OCI-M1 (cell line): ENCODE data around the gene CD244.
"Not testable (repeated sequence)": the region's sequence is repeated elsewhere in the genome, so short reads cannot be mapped to it uniquely, and the experiment has no call there.

Experiments used
- DNase-seq: peaks from one replicate; lab custom pipeline; 2025; lab: John Stamatoyannopoulos, UW

CD244 gene, protein sequence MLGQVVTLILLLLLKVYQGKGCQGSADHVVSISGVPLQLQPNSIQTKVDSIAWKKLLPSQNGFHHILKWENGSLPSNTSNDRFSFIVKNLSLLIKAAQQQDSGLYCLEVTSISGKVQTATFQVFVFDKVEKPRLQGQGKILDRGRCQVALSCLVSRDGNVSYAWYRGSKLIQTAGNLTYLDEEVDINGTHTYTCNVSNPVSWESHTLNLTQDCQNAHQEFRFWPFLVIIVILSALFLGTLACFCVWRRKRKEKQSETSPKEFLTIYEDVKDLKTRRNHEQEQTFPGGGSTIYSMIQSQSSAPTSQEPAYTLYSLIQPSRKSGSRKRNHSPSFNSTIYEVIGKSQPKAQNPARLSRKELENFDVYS

DNA sequence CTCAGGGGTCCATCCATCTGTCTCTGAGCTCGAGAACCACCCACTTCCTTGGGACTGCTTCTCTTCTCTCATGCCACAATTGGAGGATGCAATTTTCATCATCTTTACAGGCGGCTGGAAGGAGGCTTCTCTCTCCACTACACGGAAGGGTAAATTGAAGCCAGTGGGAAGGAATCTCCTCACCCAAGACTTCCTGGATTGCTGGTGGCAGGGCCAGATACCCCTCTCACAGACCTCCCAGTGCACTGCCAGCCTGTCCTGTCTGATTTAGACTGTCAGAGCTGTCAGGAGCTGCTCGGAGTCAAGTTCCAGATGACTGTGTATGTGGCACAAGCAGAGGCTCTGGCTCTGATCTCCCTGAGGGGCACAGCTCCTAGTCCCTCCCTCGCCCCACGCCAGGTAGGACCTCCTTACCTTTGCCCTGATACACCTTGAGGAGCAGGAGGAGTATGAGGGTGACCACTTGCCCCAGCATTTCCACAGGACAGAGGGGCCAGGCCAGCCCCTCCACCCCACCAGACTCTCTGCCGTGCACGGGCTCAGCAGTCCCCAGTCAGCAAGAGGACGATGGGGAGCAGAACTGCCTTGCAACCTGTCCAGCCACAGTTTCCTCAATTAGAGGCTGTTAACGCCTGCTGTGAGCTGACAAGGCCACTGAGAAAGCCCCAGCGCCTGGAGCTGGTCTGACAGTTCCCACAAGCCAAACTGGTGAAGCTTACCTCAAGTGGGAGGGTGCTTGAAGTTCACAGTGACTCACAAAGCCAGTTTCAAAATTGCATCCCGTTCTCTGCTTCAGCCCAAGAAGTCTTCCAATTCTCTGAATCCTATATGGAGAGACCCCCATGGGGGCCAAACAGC, at the start of gene CD244:
Gene CD244, minus strand, starts transcription at position 685 of the 858 bp plus-strand sequence. Its CDS starts 210 bp downstream, at position 475.
- peak; percentile 86 for DNase-seq

DNA sequence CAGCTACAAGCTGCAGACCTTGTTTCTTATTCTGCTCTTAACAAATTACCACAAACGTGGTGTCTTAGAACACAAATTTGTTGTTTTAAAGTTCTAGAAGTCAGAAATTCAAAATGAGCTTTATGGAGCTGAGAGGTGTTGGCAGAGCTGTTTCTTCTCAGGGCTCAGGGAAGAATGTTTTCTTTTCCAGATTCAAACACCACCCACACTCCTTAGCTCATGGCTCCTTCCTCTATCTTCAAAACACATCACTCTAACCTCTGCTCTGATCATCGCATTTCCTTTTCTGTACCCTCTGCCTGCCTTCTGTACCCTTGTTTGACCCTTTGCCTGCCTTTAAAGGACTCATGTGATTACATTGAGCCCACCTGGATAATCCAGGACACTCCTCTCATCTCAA, 49.2 kb upstream of the CD244 start:
- no peak for DNase-seq

DNA sequence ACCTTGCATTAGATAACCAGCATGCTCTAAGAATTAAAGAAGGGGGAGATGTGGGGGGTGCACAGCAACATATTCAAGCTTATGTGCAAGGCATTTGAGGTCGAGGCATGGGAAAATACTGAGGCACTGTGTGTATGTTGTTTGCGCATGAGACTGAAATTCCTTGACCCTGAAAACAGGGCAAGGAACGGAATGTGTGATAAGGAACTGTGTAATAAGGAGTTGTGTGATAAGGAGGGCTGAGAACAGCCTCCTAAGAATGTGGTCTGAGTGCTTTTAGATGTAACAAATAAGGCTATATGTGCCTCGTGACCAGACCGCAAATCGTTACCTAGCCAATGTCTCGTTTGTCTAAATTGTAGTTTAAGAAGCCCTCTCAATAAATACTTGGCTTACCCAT, 48.8 kb upstream of the CD244 start:
- DNase-seq, result peak; percentile 92

DNA sequence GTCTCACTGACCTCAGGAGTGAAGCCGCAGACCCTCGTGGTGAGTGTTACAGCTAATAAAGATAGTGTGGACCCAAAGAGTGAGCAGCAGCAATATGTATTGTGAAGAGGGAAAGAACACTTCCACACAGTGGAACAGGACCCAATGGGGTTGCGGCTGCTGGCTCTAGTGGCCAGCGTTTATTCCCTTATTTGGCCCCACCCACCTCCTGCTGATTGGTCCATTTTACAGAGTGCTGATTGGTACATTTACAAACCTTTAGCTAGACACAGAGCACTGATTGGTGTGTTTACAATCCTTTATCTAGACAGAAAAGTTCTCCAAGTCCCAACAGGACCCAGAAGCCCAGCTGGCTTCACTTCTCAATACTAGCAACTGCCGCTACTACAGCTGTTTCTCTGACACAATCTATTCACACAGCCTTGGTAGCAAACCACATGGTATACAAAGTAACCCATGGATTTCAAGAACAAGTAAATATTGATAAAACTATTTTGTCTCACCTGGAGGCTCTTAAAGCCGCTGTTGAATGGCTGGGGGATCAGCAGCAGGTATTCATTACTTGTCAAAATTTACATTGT, 47.6 kb upstream of the CD244 start:
- DNase-seq, result no peak

DNA sequence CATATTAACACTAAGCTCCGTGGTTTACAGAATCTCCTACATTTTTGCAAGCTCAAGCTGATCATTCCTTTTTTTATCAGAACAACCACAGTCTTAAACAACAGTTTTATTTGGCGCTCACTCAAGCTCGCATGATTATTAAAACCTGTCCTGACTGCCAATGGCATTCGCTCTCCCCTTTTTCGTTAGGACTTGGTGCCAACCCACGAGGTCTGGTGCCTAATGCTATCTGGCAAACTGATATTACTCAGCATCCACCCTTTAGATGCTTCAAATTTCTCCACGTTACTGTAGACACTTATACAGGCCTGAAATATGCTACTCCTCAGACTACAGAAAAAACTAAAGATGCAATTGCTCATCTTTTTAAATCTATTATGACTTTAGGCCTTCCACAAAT, 45.3 kb upstream of the CD244 start:
- no peak for DNase-seq

DNA sequence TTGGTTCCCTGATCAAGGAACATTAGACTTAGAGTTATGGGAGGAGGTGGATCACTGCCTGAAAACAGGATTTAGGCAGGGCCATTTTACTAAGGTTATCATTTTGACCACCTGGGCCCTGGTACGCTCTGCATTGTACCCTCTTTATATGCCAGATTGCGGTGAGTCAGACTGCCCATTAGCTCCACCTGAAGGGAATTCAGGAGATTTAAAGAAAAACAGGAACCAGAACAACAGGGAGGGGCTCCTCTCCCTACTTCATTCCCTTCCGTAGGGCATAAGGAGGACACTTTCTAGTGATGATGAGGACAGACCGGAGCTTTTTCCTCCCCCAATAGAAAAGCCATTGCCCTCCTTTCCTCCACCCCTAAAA, 42.9 kb upstream of the CD244 start:
- DNase-seq, result no peak

DNA sequence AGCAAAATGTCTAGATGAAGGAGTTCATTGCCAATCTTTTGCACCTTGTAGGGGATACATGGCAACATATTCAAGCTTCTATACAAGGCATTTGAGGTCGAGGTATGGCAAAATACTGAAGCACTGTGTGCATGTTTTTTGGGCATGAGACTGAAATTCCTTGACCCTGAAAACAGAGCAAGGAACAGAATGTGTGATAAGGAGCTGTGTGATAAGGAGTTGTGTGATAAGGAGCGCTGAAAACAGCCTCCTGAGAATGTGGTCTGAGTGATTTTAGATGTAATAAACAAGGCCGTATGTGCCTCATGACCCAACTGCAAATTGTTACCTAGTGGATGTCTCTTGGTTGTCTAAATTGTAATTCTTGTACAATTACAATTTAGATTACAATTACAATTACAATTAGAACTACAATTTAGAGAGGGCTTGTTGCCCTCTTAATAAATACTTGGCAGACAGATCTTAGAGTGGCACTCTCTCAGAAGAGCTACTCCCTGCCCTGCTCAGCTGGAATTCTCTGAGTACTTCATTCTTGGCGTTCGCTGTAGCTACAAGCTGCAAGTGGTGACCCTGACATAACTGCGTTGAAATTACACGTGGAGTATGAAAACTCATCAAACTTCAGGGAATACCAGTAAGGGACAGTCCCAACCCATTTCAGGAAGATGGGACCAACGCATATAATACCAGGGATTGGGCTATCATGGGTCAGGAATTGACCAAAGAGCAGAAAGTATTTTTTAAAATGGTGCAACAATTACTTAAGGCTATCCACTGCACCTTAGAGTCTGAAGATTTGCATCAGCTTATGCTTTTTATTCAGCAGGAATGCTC, 42.3 kb upstream of the CD244 start:
- peak; percentile 20 for DNase-seq

DNA sequence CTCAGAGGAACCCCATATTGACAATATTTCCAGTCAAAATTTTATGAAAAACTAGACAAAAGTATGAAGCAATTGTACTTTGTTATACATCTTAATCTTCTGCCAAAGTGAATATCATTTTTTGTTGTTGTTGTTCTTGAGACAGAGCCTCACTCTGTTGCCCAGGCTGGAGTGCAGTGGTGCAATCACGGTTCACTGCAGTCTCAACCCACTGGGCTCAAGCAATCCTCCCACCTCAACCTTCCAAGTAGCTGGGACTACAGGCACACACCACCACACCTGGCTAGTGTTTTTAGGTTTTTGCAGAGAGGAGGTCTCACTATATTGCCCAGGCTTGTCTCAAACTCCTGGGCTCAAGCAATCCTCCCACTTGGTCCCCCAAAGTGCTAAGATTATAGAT, 39.6 kb upstream of the CD244 start:
- not testable (repeated sequence) for DNase-seq

DNA sequence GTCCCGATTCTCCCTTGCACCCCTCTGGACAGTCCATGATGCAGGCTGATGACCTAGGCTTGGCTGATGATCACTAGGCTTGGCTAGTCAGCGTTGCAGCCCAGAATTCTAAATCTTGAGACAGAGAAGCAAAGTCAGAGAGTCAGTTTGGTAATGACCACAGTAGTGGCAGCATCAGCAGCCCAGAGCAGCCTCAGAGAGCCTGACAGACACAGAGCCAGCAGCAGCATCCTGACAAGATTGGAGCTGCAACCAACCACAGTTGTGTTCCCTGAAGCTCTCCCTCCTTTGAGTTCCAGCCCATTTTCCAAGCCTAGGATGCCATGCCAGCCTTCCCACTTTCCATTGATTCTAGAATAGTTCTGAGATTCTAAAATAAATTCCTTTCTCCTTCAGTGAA, 39.1 kb upstream of the CD244 start:
- DNase-seq, result no peak

DNA sequence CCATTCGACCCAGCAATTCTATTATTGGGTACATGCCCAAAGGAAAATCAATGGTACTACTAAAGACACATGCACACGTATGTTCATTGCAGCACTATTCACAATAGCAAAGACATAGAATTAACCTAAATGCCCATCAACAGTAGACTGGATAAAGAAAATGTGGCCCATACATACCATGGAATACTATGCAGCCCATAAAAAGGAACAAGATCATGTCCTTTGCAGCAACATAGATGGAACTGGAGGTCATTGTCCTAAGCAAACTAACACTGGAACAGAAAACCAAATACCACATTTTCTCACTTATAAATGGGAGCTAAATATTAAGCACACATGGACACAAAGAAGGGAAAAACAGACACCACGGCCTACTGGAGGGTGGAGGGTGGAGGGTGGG, 38.0 kb upstream of the CD244 start:
- not testable (repeated sequence) for DNase-seq

DNA sequence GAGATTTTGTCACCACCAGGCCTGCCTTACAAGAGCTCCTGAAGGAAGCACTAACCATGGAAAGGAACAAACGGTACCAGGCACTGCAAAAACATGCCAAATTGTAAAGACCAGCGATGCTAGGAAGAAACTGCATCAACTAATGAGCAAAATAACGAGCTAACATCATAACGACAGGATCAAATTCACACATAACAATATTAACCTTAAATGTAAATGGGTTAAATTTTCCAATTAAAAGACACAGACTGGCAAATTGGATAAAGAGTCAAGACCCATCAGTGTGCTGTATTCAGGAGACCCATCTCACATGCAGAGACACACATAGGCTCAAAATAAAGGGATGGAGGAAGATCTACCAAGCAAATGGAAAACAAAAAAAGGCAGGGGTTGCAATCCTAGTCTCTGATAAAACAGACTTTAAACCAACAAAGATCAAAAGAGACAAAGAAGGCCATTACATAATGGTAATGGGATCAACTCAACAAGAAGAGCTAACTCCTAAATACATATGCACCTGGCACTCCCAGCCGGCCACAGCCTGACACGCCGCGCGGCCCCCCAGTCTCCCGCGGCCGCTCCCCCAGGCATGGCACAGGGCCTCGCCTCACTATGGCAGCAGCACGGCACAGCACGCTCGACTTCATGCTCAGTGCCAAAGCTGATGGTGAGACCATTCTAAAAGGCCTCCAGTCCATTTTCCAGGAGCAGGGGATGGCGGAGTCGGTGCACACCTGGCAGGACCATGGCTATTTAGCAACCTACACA, 31.9 kb upstream of the CD244 start:
- not testable (repeated sequence) for DNase-seq

DNA sequence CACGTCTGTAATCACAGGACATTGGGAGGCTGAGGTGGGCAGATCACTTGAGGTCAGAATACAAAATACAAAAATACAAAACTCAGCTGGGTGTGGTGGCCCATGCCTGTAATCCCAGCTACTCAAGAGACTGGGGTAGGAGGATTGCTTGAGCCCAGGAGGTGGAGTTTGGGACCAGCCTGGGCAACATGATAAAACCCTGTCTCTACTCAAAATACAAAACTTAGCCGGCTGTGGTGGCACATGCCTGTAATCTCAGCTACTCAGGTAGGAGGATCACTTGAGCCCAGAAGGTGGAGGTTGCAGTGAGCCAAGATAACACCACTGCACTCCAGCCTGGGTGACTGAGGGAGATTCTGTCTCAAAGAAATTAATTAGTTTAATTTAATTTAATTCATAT, 28.8 kb upstream of the CD244 start:
- peak; percentile 35 for DNase-seq

DNA sequence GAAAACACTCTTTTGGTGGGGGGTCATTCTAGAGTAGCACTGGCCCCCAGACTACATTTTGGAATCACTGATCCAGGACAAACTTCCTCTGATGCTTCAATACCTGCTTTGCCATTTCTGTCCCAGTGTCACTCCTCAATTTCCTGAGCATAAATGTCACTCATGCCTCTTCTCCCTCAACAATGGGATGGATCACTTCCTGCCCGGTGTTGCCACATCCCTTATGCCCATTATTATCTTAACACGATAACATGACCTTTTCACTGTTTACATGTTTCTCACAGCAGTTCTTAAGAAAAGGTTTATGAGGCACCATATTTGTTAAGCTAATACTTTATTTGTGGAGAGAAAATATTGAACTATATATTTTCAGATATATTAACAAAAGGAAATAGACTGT, 26.2 kb upstream of the CD244 start:
- no peak for DNase-seq

DNA sequence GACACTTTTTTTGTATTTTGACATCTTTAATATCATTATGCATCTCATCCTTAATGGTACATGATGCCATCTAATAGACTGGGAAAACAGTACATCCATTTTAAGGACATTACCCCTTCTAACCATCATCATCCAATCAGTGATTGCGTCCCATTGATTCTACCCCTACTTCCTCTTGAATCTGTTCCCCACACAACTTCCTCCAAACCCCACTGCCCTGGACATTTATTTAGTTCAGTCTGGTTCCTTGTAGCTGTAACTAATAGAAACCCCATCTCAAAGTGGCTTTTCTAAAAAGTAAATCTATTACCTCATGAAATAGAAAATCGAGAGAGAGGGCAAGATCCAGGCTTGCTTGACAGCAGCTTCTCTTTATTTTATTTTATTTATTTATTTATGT, 24.4 kb upstream of the CD244 start:
- DNase-seq, result no peak

DNA sequence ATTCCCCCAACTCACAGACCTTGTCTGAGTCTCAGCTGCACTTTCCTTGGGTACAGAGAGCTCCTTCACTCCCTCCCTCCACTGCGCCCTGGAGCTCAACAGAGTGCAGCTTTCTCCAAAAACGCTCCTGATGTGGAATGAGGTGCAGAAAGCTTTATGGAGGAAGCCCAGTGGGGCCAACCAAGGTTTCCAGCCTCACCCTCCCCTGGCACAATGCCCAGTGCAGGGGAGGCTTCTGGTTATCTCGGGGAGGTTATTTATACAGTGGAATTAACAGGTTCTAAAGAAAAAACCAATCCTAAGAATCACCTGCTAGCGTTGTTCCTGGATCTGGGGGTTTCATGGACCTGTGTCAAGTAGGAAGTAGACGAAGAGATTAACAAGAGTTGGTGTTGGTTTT, 22.4 kb upstream of the CD244 start, which contains the start of gene ITLN1:
Gene ITLN1, minus strand, starts transcription at position 139 of the 400 bp plus-strand sequence. CDS start 303 bp downstream, outside the sequence.
- DNase-seq, result no peak

DNA sequence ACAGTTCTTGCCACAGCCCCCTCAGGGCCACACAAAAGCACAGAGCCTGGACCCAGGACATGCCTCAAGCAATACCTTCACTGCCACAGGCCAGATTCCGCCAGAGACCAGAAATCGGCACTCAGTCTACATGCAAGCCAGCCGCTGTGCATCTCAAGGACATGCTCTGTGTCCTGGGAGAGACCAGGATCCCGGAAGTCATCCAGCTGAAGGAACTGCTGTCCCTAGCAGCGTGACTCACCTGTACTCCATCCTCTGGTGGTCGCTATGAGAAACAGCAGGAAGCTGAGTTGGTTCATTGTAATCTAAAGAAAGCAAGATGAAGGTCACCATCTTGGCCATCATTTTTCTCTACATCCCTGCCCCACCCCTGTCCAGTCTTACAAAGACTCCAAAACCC, 21.9 kb upstream of the CD244 start:
- DNase-seq, result no peak

DNA sequence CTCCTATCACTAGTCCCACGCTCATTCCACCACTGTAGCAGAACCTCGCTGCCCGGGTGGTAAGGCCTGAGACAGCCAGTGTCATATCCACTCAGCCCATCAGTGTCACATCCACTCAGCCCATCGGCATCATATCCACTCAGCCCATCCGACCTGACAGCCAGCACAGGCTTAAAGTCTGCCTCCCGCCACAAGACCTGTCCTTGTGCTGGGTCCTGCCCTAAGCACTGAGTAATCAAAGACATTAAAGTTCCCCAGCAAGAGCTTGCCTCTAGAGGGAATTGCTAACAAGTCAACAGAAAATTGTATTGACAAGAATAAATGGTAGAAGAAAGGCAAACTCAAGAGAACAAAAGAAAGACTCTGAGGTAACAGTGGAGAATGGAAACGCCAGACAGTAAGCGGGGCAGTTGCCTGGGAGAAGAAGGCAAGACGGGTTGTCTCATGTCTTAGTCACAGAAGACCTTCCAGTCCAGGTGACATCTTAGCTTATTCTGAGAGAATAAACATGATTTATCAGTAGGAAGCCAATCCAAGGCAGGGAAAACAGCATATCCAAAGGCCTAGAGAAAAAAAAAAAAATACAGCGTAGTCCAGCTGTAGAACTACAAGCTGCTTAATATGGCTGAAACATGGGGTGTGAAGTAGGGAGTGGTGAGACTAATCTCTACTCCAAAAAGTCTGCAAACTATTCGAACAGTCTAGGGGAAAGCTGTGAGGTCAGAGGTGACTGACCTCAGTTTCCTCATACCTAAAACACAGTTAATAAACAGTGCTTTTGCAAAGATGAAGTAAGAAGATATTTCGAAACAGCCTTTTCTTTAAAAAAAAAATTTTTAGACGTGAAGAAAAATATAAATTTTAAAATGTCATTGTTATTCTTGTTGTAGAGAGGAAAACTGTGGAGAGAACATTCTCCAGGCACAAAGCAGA, 21.2 kb upstream of the CD244 start:
- DNase-seq, result no peak

DNA sequence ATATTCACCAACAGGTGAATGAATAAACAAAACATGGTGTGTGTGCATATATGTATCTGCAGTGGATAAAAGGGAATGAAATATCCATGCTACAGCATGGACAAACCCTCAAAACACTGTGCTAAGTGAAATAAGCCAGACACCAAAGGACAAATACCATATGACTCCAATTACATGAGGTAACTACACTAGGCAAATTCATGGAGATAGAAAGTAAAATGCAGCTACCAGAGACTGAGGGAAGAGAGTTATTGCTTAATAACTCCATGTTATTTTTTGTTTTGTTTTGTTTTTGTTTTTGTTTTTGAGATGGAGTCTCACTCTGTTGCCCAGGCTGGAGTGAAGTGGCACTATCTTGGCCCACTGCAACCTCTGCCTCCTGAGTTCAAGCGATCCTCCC, 19.9 kb upstream of the CD244 start:
- DNase-seq, result no peak

DNA sequence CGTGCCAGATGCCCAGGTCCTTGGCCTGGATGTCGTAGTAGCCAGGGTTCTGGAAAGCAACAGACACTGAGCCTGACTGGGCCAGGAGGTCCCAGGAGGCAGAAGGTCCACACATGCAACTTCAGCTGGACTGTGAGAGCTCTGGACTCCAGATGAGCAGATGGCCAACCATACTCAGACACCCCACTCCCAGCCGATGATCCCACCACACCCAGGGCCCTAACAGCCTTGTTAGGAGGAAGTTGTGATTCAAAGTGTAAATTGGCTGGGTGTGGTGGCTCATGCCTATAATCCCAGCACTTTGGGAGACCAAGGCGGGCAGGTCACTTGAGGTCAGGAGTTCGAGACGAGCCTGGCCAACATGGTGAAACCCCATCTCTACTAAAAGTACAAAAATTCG, 18.6 kb upstream of the CD244 start:
- not testable (repeated sequence) for DNase-seq

DNA sequence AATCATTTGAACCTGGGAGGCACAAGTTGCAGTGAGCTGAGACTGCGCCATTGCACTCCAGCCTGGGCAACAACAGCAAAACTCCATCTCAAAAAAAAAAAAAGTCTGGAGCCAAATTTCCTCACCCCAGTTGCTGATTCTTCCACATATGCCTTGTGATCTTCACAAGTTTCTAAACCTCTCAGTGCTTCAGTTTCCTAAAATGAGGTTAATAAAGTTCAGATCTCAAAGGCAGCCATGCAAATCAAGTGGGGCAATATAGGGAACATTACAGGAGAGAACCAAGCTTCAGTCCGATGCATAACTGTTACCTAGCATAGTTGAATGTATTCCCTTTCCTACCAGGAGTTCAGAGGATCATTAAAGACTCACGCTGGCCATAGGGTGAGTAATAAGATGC, 17.5 kb upstream of the CD244 start:
- DNase-seq, result no peak
